Loucy (cell line): ENCODE results near the gene CD164.

ENCODE experiments used
- EZH2phosphoT487 ChIP-seq: fragments of 200-600 bp; IDR thresholded peaks from 2 replicates; pipeline ENCODE4 v1.6.1; 2018; ENCODE audit warnings: antibody characterized with exemption, mild to moderate bottlenecking, moderate library complexity, borderline replicate concordance
- TF ChIP-seq, protein P1 (sequence below): fragments of 200-600 bp; sonication (generic); conservative IDR thresholded peaks from 2 replicates; pipeline ENCODE4 v1.5.1; 2014; ENCODE audit warnings: mild to moderate bottlenecking, antibody characterized with exemption, low read length

DNA sequence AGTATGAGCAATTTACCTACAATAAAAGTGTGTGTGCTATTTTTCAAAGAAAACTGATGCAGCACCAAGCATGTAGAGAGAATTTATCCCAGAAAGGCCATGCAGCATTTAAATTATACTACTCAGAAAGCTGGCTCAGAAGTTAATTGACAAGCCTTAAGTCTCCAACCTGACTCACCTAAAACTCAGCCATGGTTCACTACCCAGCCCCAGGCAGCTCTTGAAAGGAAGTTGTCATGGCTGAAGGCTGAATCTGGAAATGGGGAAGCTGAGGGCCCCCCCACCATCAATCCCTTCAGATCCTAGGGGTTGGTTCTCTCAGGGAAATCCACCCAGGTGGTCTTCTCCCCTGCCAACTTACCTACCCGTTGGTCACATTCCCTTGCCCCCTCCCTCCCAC, 38.5 kb upstream of the CD164 start:
- TF ChIP-seq, protein P1, sequence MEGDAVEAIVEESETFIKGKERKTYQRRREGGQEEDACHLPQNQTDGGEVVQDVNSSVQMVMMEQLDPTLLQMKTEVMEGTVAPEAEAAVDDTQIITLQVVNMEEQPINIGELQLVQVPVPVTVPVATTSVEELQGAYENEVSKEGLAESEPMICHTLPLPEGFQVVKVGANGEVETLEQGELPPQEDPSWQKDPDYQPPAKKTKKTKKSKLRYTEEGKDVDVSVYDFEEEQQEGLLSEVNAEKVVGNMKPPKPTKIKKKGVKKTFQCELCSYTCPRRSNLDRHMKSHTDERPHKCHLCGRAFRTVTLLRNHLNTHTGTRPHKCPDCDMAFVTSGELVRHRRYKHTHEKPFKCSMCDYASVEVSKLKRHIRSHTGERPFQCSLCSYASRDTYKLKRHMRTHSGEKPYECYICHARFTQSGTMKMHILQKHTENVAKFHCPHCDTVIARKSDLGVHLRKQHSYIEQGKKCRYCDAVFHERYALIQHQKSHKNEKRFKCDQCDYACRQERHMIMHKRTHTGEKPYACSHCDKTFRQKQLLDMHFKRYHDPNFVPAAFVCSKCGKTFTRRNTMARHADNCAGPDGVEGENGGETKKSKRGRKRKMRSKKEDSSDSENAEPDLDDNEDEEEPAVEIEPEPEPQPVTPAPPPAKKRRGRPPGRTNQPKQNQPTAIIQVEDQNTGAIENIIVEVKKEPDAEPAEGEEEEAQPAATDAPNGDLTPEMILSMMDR: no peak
- TF ChIP-seq EZH2phosphoT487: no peak
